Endodermal cell (in vitro differentiated cells): ENCODE measurements around the gene TGFBI. TPM values are rescaled to one million over a fixed set of nuclear protein-coding genes. Genes with fewer than 3 reads are reported as not detected.
A peak's percentile ranks its signal among the peaks of the same experiment; 100 is the strongest.

Source experiments
- DNase-seq: peaks from one replicate; pipeline ENCODE4 v3.0.0-alpha.2; 2017
- H3K27ac ChIP-seq: 2 replicates; pipeline ENCODE4 v1.5.1; 2013; ENCODE audit warnings: mild to moderate bottlenecking, low read depth, low read length, moderate library complexity
- H3K27me3 ChIP-seq: 2 replicates; pipeline ENCODE4 v1.6.1; 2013; ENCODE audit warnings: mild to moderate bottlenecking, low read length, moderate library complexity; ENCODE audit not compliant: insufficient read depth, control insufficient read depth, poor library complexity, severe bottlenecking
- H3K36me3 ChIP-seq: 2 replicates; pipeline ENCODE4 v1.7.0; 2013; ENCODE audit warnings: mild to moderate bottlenecking, low read length, moderate library complexity; ENCODE audit not compliant: control insufficient read depth, insufficient read depth
- H3K4me1 ChIP-seq: one replicate; pipeline ENCODE4 v1.7.0; 2013; ENCODE audit warnings: low read length; ENCODE audit not compliant: control insufficient read depth, insufficient read depth
- H3K4me3 ChIP-seq: 2 replicates; pipeline ENCODE4 v1.5.1; 2013; ENCODE audit warnings: mild to moderate bottlenecking, low read length, moderate library complexity
- H3K9ac ChIP-seq: 2 replicates; pipeline ENCODE4 v1.6.1; 2013; ENCODE audit warnings: mild to moderate bottlenecking, low read length, moderate library complexity; ENCODE audit not compliant: poor library complexity, severe bottlenecking; ENCODE audit errors: extremely low read depth
- H3K9me3 ChIP-seq: 2 replicates; pipeline ENCODE4 v1.6.1; 2013; ENCODE audit warnings: mild to moderate bottlenecking, low read length, moderate library complexity; ENCODE audit not compliant: control insufficient read depth
- H3K27ac Mint-ChIP-seq: 2 replicates; pipeline ENCODE4 v1.8.0; 2020; ENCODE audit warnings: mixed read lengths
- H3K27me3 Mint-ChIP-seq: 2 replicates; pipeline ENCODE4 v1.8.0; 2021; ENCODE audit warnings: mild to moderate bottlenecking, mixed read lengths; ENCODE audit not compliant: insufficient read depth
- H3K36me3 Mint-ChIP-seq: 2 replicates; pipeline ENCODE4 v1.8.0; 2020; ENCODE audit warnings: low read depth, mixed read lengths
- H3K4me1 Mint-ChIP-seq: 2 replicates; pipeline ENCODE4 v1.8.0; 2020; ENCODE audit warnings: mixed read lengths
- H3K4me3 Mint-ChIP-seq: 2 replicates; pipeline ENCODE4 v1.8.0; 2020; ENCODE audit warnings: mild to moderate bottlenecking, moderate library complexity, mixed read lengths
- H3K9me3 Mint-ChIP-seq: 2 replicates; pipeline ENCODE4 v1.8.0; 2020; ENCODE audit warnings: mild to moderate bottlenecking, mixed read lengths
- CTCF ChIP-seq: fragments of 200-600 bp; sonication (generic); conservative IDR thresholded peaks from 2 replicates; pipeline ENCODE4 v1.5.0; 2021; ENCODE audit warnings: antibody characterized with exemption, mild to moderate bottlenecking
- WGBS, 2 experiments: methylation state at CpG; one replicate each; pipeline versions ENCODE4 v1.1.5 to v1.1.7; 2013; ENCODE audit warnings: missing lambda C conversion rate in 2 of 2, mixed read lengths in 1 of 2; ENCODE audit not compliant: insufficient coverage in 1 of 2, insufficient read length in 1 of 2; 5-methylcytosine and 5-hydroxymethylcytosine counted together
- total RNA-seq, 2 donors: library from RNA; stranded (reverse); fragmentation: NEBNext Ultra II Directional in 1 of 2; extraction: Animal tissue kit (Norgen Biotek cat#: 25700) in 1 of 2; gene quantifications; 2 replicates in 1 of 2; 3 replicates in 1 of 2; pipeline ENCODE4 v1.2.1, GENCODE V29; 2021

TGFBI gene
- total RNA-seq, 2 donors from 2014 or later: 2.8 to 4.9 TPM

GRCh38 chr5:136086783-136087566 lies 58.2 kb downstream of the TGFBI start:
- Histone ChIP-seq H3K4me1 (peaks cover 11% of the 10 kb centered on the region), H3K27ac (no peak overlapping the region), H3K9me3 (no peaks in the 10 kb centered on the region), H3K27me3 (no peaks in the 10 kb centered on the region), H3K4me3 (no peak overlapping the region), H3K9ac (no peak overlapping the region), H3K36me3 (no peaks in the 10 kb centered on the region)
- Mint-ChIP-seq H3K4me3 (no peak overlapping the region), H3K27me3 (no peaks in the 10 kb centered on the region), H3K4me1 (peaks cover 15% of the 10 kb centered on the region), H3K27ac (no peak overlapping the region), H3K9me3 (no peaks in the 10 kb centered on the region), H3K36me3 (no peaks in the 10 kb centered on the region)
- no peak for DNase-seq
- no peak for TF ChIP-seq CTCF
- WGBS, 2 experiments: 98% methylated on average over 3 of the region's 5 CpGs; no CpG with 5 or more reads in 1 of the 2 experiments

- H3K9me3 Mint-ChIP-seq: no peaks in the 10 kb centered on the region
- H3K4me3 Mint-ChIP-seq: no peak overlapping the region
- no peaks in the 10 kb centered on the region for H3K27me3 ChIP-seq
- H3K36me3 Mint-ChIP-seq: no peaks in the 10 kb centered on the region
- peaks cover 18% of the 10 kb centered on the region for H3K4me1 Mint-ChIP-seq
- no peak for TF ChIP-seq CTCF
- 85 to 90% methylated on average over 14 to 16 of the region's 16 CpGs for WGBS, 2 experiments
- H3K36me3 ChIP-seq: no peaks in the 10 kb centered on the region
- no peaks in the 10 kb centered on the region for H3K9me3 ChIP-seq
- peak overlapping the region; percentile 14 for H3K4me3 ChIP-seq
- peak overlapping the region; percentile 28 for H3K27ac Mint-ChIP-seq
- H3K27me3 Mint-ChIP-seq: no peaks in the 10 kb centered on the region
- no peak overlapping the region for H3K9ac ChIP-seq
- peak; percentile 47 for DNase-seq
- H3K4me1 ChIP-seq: peaks cover 11% of the 10 kb centered on the region
- no peak overlapping the region for H3K27ac ChIP-seq
Measured at GRCh38 chr5:136087961-136088871, 59.4 kb downstream of the TGFBI start.

- no peak for TF ChIP-seq CTCF
Measured at GRCh38 chr5:136089791-136090190, 61.0 kb downstream of the TGFBI start.

More at GRCh38 chr5:136089791-136090190, 61.0 kb downstream of the TGFBI start:
- no peaks in the 10 kb centered on the region for H3K27me3 Mint-ChIP-seq
- Histone ChIP-seq H3K4me1 (peaks cover 11% of the 10 kb centered on the region), H3K9me3 (no peaks in the 10 kb centered on the region), H3K9ac (no peak overlapping the region), H3K36me3 (no peaks in the 10 kb centered on the region), H3K4me3 (no peak overlapping the region), H3K27ac (no peak overlapping the region), H3K27me3 (no peaks in the 10 kb centered on the region)
- H3K4me3 Mint-ChIP-seq: no peak overlapping the region
- DNase-seq: peak; percentile 11
- no peak overlapping the region for H3K27ac Mint-ChIP-seq
- 94 to 100% methylated on average over 2 to 7 of the region's 7 CpGs for WGBS, 2 experiments
- H3K4me1 Mint-ChIP-seq: peaks cover 20% of the 10 kb centered on the region
- no peaks in the 10 kb centered on the region for H3K9me3 Mint-ChIP-seq
- no peaks in the 10 kb centered on the region for H3K36me3 Mint-ChIP-seq
